HG02798 (cell line): ENCODE data around the gene HOXC6.

ENCODE experiments used
- ATAC-seq: cut with Tn5 transposase; IDR thresholded peaks from one replicate; pipeline ENCODE4 v1.9.1; 2021; ENCODE audit warnings: mild to moderate bottlenecking; ENCODE audit not compliant: unreplicated experiment, poor library complexity

HOXC6 gene

DNA sequence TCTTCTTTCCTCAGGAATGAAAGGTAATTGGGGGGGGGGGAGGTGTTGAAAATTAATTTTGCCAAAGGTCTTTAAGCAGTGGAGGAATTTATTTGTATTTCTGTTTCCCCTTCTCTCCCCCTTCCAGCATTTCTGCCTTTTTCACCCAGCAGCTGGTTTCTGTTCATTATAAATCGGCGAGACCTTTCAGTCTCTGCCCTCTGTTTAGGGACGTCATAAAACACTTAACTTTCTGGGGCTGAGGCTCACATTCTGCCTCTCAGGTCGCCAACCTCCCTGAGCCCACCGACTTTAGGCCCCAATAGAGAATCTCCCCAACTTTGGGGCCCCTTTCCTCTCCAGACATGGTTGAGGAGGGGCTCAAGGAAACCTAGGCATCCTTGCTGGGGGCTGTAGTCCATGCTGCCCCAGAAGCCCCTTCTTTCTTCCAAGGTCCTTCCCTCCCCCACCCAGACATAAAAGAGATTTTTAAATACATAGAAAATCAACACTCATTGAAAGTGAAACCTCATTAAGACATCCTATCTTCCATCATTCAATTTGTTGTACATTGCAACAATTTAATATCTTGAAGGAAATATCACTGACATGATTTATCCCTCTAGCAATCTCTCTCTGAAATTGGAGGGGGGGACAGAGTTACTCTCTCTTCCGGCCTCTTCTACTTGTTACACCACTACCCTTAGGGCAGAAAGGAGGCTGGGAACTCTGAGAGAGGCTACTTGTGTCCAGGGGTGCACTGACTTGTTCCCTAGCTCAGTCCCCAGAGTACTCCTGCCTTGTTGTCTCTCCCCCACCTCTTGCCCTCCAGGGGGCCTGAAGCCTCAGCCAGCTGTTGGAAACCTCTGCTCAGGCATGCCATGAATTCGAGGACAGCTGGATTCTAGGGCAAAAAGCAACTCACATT, 2.5 kb upstream of the HOXC6 start:
- no peak for ATAC-seq

GRCh38 chr12:54026640-54027441, 1.4 kb upstream of the HOXC6 start:
- no peak for ATAC-seq

DNA sequence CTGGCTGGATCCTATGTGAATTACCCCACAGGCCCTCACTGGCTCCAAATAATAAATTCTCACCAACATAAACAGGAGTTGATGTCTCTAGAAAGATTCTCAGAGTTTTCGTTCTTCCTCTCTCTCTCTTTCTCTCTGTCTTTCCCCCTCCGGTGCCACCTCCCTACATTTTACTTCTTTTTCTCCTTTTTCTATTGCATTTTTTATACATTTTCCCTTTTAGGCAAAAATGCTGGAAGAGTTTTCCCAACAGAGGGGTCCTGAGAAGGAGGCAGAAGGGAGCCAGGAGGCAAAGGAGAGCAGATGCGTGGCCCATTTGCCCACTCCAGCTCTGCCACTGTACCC, 826 bp upstream of the HOXC6 start:
- ATAC-seq = no peak

- ATAC-seq = no peak
Measured at GRCh38 chr12:54029529-54030441, 1.5 kb downstream of the HOXC6 start.

- ATAC-seq = no peak
Measured at GRCh38 chr12:54030442-54030801, 2.2 kb downstream of the HOXC6 start.

DNA sequence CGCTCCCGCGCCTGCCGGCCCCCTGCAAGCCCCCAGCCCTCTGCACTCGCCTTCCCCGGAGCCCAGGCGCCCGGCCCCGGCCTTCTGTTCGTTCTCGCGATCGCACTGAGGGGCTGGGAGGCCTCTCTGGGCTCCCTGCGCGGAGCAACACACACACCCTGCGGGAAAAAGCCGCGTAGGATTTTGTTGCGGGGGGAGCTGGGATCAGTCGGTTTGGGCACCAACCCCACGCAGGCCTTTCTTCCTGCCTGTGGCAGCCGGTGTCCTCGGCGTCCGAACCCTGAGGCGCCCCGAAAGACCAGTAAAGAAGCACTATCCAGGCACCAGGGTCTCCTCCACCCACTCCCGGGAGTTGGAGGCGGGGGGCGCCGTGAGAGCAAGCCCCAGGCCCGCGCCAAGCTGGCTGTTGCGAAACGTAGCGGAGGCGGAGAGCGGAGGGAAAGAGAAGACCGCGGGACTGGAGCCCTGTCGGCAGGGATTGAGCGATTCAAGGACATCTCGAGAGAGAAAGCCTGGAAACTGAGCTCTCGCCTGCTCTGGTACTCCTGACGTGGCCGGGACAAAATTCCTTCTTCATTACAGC, 2.7 kb downstream of the HOXC6 start:
- no peak for ATAC-seq

DNA sequence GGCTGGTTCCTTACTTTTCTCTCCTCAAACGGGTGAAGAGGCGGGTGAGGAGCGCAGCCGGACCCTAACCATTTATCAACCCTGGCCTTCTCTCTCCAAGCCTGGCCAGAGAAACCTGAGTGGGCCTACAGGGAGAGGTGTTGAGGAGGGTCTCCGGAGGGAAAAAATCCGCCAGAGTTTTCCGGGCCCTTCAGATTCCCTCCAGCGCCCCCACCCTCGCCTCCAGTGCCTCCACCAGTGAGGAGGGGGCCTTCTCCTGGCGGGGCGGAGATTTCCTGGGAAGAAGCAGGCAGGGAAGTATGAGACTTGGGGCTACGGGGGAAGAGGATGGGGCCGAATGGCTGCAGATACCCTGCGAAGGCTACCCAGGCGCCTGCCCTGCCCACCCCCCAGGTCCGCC, 3.2 kb downstream of the HOXC6 start:
- no peak for ATAC-seq

- ATAC-seq = no peak
Measured at GRCh38 chr12:54032086-54032619, 3.9 kb downstream of the HOXC6 start.

DNA sequence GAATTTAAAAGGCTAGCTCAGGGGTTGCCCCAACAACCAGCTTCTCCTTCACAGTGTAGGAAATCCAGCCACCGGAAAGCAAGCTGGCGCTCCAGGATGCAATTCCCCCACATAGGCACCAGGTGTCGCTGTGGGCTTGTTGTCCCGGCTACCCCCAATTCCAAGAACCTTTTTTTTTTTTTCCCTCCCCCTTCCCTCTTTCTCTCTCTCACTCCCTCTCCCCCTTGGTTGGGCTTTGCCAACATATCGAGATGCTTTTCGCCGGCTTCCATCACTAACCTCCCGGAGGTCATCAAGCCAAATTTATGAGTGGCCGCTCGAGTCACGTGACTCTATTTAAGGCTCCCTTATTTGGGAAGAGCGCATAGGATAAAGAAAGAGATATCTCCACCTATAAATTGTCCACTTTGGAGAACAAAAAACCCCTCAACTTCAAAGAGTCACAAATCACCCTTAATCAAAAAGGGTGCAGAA, 4.4 kb downstream of the HOXC6 start, which contains the start of gene HOXC5:
Gene HOXC5 (plus strand): TSS at position 424 of the 474 bp plus-strand sequence. CDS start 73 bp downstream, outside the sequence.
- ATAC-seq = no peak

- no peak for ATAC-seq
Measured at GRCh38 chr12:54033106-54033979, 5.1 kb downstream of the HOXC6 start.

- no peak for ATAC-seq
Measured at GRCh38 chr12:54033980-54034784, 5.9 kb downstream of the HOXC6 start.

GRCh38 chr12:54034785-54035310, 6.6 kb downstream of the HOXC6 start:
- ATAC-seq = no peak

DNA sequence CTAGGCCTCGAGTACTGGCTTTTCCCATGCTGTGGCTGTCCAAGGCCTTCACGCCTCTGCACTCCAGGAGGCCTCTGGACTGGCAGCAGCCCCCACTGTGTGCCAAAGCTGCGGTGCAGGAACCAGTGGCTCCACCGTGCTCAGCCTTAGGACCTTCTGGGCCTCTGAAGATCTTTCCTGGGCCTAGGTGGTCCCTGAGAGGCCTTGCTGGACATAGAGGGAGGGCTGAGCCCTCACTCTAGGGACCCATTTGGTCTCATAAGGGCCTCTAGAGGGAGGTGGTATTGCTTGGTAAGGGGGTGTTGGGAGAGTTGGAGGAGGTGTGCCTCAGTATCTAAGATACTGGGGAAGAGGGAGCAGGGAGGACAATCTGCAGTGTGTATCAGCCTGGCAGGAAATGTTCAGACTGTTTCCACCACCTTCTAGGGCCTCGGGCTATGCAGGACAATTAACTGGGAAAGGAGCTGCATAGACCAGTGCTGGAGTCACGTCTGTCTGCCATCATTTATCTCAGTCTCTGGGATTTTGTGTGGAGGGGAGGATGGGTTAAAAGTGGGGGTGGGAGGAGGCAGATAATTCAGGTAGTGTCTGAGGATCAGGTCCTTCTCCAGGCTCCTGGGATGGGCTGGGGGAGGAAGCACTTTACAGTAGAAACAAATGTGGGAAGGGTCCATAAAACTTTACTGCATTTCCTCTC, 7.5 kb downstream of the HOXC6 start:
- no peak for ATAC-seq

DNA sequence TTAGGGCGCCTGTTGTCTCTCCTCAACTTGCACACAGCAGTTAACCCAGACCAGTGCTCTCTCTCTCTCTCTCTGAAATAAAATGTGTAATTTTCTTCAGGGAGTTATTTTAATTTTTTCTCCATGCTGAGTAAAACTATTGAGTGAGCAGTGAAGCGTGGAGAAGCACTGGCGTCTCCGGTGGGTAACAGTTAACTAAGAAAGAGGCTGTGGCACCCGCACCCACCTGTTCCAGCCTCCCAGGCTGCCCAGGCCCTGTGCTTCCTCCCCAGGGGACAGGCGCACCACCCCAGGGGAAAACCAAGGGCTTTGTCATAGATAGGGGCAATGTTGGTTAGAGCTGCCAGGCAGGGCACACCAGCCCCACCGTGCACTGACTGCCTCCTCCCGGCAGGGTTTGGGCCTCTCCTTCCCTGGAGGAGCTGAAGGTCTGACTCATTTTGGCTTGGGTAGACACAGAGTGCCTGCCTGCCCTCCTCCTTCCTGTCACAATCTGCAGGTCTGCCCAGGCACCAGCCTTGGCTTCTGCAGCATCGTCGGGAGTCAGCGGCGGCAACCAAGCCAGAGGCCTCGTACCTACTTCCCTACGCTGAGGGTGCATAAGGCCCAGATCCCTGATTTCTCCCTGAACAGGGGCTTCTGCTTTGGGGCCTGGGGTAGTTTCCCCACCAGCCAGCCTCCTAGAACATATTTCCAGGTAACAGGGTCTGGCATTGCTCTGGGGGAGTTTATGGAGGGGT, 8.6 kb downstream of the HOXC6 start:
- ATAC-seq = no peak

- no peak for ATAC-seq
Measured at GRCh38 chr12:54037360-54038283, 9.4 kb downstream of the HOXC6 start.
